Glomerular visceral epithelial cell (primary cell): Measurements from ENCODE around the gene UPB1.

Source experiments
- DNase-seq: peaks from one replicate; pipeline ENCODE4 v3.0.0-alpha.2; 2016; ENCODE audit errors: extremely low spot score

Gene UPB1

GRCh38 chr22:24494528-24495364 lies at the start of gene UPB1:
TSS of gene UPB1 (plus strand) at chr22:24495332. CDS start at chr22:24495404, 72 bp downstream.
- no peak for DNase-seq

- DNase-seq = no peak
These were observed 49.5 kb upstream of the UPB1 start for GRCh38 chr22:24445481-24446259.

GRCh38 chr22:24446260-24446611 lies 48.9 kb upstream of the UPB1 start:
- DNase-seq = no peak

GRCh38 chr22:24450610-24451009 lies 44.5 kb upstream of the UPB1 start:
- DNase-seq = no peak

- no peak for DNase-seq
These were observed 44.0 kb upstream of the UPB1 start for GRCh38 chr22:24451162-24451561.

- DNase-seq = no peak
These were observed 41.3 kb upstream of the UPB1 start for GRCh38 chr22:24453853-24454252.

GRCh38 chr22:24455039-24455438 lies 40.1 kb upstream of the UPB1 start:
- no peak for DNase-seq

GRCh38 chr22:24455751-24456426 lies 39.2 kb upstream of the UPB1 start:
- no peak for DNase-seq

GRCh38 chr22:24457894-24458420 lies 37.2 kb upstream of the UPB1 start:
- no peak for DNase-seq

GRCh38 chr22:24459911-24460310 lies 35.2 kb upstream of the UPB1 start:
- DNase-seq = no peak

- no peak for DNase-seq
These were observed 34.6 kb upstream of the UPB1 start for GRCh38 chr22:24460418-24461089.

- DNase-seq = no peak
These were observed 31.9 kb upstream of the UPB1 start for GRCh38 chr22:24463071-24463760.

GRCh38 chr22:24465566-24465965 lies 29.6 kb upstream of the UPB1 start:
- DNase-seq = peak; percentile 34

- DNase-seq = no peak
These were observed 29.2 kb upstream of the UPB1 start for GRCh38 chr22:24465975-24466374.

GRCh38 chr22:24466716-24467328 lies 28.3 kb upstream of the UPB1 start:
- DNase-seq = peak; percentile 60

- no peak for DNase-seq
These were observed 27.8 kb upstream of the UPB1 start for GRCh38 chr22:24467340-24467739.

GRCh38 chr22:24471570-24471969 lies 23.6 kb upstream of the UPB1 start:
- DNase-seq = no peak

GRCh38 chr22:24473284-24473683 lies 21.8 kb upstream of the UPB1 start:
- no peak for DNase-seq

GRCh38 chr22:24474221-24474620 lies 20.9 kb upstream of the UPB1 start:
- peak; percentile 85 for DNase-seq

GRCh38 chr22:24474649-24475255 lies 20.4 kb upstream of the UPB1 start:
- peak; percentile 12 for DNase-seq
